Activated CD4-positive, alpha-beta T cell treated with anti-CD3 and anti-CD28 coated beads, Interleukin-2, amount 50 U/mL, for 24 hours (primary cell): Measurements from ENCODE around the gene TMEM106B.

ENCODE experiments used
- DNase-seq, 2 donors: peaks; one replicate each; pipeline ENCODE4 v3.0.0-alpha.2; 2020; ENCODE audit warnings: low read depth in 1 of 2, low spot score in 1 of 2

TMEM106B gene

DNA sequence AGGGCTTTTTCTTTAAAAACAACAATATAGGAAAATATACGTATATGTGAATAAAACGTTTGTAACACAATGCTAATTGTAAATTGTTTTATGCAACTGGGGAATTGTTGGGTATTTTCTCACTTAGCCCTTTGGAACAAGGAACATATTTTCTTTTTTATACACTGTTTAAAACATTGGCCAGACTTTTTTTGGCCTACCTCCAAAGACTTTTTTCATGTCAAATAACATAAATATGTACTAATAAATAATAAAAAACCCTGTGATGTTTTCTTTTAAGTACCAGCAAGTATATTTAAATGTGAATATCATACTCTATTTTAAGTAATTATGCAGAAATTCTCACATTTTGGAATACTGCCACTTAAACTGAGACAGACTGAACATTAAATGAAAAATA, 15.7 kb downstream of the TMEM106B start:
- DNase-seq, result no peak

- no peak for DNase-seq
Observed at GRCh38 chr7:12228024-12228423, 16.9 kb downstream of the TMEM106B start.

DNA sequence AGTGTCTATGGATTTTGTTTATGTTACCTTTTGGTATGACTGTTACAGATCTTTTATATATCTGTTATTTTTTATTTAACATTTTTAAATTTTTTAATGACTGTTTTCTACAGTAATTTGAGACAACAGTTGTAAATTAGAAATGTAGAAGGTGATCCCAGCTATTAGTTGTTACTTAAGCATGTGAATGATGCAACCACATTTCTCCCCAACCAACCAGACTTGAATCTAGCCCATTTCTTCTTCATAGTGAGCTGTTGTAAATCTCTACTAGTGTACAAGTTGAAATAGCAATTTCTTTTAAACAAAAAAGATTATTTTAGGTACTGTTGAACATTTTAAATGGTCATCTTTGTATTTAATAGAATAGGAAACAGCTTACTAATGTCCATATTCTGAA, 18.0 kb downstream of the TMEM106B start:
- no peak for DNase-seq

DNA sequence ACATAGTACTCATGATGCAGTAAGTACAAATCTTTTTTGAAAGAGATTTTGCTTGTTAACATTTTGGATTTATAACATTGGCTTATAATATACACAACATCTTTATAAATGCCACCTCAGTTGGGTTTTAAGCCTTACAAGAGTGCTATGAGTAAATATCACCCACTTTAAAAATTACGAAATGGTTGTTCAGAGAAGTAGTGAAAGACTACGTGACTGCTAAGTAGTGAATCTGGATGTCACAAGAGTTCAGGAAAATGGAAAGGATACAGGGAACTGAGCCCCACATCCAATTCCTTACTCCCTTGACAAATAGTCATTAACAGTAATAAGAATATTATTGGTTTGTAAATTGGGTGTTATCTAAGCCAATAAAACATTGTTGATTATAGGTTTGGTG, 20.0 kb downstream of the TMEM106B start:
- DNase-seq, result no peak

DNA sequence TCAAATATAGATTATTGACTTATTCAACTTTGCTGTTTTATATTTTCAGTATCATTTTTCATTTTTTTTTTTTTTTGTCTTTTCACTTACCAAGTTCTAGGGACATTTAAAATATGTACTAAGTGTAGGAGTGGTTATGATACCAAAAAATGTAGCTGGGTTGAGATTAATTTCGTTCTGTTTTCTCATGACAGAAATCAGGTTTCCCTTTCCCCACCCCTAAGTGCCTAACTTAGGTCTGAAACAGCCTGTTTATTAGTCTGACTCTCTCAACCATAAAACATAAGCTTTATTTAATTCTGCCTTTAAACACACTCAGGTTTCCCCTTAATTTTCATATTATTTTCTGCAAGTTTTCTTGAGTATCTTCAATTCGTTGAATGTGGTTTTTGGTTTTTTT, 22.1 kb downstream of the TMEM106B start:
- DNase-seq, result no peak

DNA sequence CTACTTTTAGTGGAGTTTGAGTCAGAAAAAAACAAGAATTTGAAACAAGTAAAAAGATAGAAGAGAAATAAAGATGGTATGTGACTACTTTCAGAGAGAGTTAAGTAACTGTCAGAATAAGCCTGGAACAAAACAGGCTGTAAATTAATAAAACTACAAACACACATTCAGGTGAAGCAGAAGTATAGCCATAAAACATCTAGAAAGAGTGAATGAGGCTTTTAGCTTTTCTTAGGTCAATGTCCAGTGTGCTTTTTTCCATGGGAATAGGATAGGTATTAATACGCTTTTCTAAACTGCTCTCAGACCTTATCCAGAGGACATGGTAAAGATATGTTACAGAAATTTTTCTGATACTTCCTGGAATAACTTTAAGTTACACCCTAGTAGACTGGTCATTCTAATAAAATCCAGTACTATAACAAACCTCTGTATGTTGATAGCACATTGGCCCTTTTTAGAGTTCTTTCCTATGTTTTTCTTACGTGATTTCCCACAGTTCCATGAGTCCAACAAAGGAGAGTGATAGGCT, 23.3 kb downstream of the TMEM106B start:
- DNase-seq, result no peak

DNA sequence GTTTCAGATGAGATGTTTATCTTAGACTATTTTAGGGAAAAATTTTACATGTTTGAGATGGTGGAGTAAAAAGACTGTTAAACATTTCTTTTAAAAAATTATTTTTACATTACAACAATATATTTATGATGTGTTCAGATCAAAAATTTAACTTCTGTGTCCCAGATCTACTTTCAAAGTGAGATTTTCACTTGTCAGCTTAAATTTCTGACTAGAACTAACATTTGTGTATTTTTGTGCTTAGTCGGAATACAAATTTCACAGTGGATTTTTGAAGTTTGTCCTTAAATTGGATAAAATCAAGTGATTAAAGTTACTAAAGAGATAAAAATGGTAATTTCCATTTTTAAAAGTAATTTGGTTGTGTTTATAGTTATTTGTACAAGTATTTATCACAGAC, 24.9 kb downstream of the TMEM106B start:
- DNase-seq, result no peak

DNA sequence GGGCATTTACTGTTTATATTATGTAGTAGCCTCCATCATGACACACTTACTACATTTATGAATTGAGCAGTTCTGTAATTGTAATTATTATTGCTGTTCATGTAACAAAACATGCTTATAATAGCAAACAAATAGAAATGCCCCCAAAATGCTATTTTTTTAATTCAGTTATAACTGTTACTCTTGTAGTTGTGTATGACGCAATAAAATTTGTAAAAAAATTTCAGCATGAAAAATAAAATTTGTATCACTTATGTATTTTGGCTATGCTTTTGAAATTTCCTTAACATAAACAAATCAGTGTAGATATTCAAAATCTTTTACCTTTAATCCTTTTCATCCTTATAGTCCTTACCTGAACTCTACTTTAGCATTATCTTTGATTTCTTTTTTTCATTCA, 25.9 kb downstream of the TMEM106B start:
- DNase-seq, result no peak

GRCh38 chr7:12239806-12240205, 28.7 kb downstream of the TMEM106B start:
- DNase-seq, result no peak

- DNase-seq, result no peak
Observed at GRCh38 chr7:12244129-12244528, 33.0 kb downstream of the TMEM106B start.

- no peak for DNase-seq
Observed at GRCh38 chr7:12244694-12245093, 33.6 kb downstream of the TMEM106B start.

DNA sequence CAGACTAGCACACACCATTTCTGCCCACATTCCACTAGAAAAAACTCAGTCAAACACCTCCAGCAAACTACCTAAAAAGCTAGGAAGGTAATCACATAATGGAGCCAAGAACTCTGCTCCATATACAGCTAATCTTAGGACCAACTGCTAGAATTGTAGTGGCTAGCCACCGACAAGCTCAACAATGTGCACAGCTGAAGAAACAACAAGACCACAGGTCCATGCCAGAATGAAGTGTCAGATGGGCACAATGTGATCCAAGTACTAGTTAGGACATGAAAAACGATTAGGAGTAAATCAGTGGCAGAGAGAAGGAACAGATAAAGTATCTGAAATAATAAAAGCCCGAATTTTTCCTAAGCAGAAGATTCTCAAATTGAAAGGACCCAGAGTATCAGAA, 38.6 kb downstream of the TMEM106B start:
- DNase-seq, result no peak

DNA sequence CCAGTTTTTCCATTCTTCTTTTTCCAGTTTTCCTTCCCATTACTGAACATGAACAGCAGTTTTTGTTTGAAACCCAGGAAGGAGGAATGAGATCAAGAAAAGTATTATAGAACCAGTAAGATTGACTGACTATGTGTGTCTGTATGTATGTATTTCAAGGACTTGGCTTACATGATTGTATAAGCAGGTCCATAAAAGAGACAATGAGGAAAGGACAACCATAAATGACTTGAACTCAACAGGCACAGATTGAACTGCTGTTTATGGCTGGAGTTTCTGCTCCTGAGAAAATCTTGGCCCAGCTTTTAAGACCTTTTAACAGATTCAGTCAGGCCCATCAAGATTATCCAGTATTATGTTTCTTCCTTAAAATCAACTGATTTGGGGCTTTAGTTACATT, 39.1 kb downstream of the TMEM106B start:
- no peak for DNase-seq

DNA sequence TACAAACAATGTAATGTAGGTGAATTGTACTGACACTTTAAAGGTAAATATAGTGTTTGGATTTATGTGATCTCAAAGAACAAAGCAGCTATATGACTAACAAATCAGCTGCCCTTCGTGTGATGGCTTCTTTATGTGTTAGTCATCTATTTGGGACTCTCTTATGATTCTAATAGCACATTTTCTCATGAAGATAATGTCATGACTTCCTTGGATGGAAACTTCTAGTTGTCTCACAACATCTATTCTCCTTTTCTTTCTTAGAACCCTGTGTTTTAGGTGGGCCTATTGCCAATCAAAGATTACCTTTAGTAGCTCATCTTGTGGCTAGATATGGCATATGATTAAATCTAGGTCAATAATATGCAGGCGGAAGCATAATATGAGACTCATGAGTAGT, 45.0 kb downstream of the TMEM106B start:
- no peak for DNase-seq

GRCh38 chr7:12257582-12257981, 46.5 kb downstream of the TMEM106B start:
- DNase-seq, result peak in 1 of 2 donors; percentile 57

- DNase-seq, result no peak
Observed at GRCh38 chr7:12258074-12258473, 47.0 kb downstream of the TMEM106B start.

GRCh38 chr7:12267542-12267941, 56.4 kb downstream of the TMEM106B start:
- DNase-seq, result no peak

GRCh38 chr7:12269100-12269895, 58.2 kb downstream of the TMEM106B start:
- DNase-seq, result no peak

- no peak for DNase-seq
Observed at GRCh38 chr7:12281038-12281437, 69.9 kb downstream of the TMEM106B start.

DNA sequence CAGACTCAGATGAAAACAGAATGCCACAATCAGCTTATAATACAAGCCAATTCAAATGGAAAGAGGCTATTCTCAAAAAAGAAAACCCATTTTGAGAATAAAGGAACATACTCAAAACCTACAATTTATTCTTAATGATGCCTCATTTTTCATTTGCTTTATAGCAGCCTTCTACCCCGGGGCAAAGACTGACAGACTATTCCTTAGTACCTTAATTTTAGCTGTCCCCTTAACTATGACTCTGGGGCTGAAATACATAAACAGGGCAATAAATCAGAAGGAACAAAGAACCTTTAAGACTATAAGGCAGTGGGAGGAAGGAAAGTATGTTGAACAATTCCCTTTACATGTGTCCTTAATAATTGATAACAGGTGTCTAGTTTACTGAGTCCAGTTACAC, 76.8 kb downstream of the TMEM106B start:
- DNase-seq, result no peak

GRCh38 chr7:12289996-12290395, 78.9 kb downstream of the TMEM106B start:
- no peak for DNase-seq

- DNase-seq, result no peak
Observed at GRCh38 chr7:12290761-12291160, 79.7 kb downstream of the TMEM106B start.

DNA sequence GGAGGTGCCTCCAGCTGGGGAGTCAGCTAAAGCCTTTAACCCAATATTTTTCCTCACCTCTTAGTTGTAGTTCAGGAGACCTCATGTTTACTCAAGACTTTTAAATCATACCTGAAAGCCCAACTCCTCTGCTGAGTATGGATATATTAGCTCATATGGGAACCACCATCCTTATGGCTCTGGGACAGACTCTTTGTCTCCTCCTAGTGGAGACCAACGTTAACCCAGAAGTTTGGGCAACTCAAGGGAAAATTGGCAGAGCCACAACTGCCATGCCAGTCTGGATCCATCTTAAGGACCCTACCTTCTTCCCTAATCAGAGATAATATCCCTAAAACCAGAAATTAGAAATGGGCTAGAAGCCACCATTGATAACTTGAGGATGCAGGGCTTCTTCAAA, 80.8 kb downstream of the TMEM106B start:
- DNase-seq, result no peak
